ENCODE measurements around the gene MYZAP.

- no peak for TF ChIP-seq EZH2 (IDR thresholded peaks at IDR 0.05; ENCODE audit: borderline replicate concordance, low read length)
- TF ChIP-seq CTCF (conservative IDR thresholded peaks at IDR 0.05 in 1 of 2, IDR thresholded peaks at IDR 0.05 in 1 of 2; ENCODE audit: extremely low read depth in 1 of 2, insufficient read depth in 1 of 2, low read depth in 1 of 2, low read length in 2 of 2), result no peak
Measured at GRCh38 chr15:57665194-57665593, 73.5 kb downstream of the MYZAP start.

All from mammary epithelial cell (primary cell).